Spleen (tissue), 11 donors: ENCODE results near the gene ZNF385B. TPM values are rescaled to one million over a fixed set of nuclear protein-coding genes. Genes with fewer than 3 reads are reported as not detected.

Experiments
- DNase-seq: peaks from one replicate; pipeline ENCODE4 v3.0.0-alpha.2; 2020
- H3K27ac ChIP-seq, 8 donors: fragments of 200-600 bp; sonication (generic) in 7 of 8; 1 replicate in 4 of 8; 2 replicates in 4 of 8; pipeline versions ENCODE4 v1.5.0 to v1.8.0; 2016 to 2021; ENCODE audit warnings: inconsistent platforms in 4 of 8, mild to moderate bottlenecking in 4 of 8, moderate library complexity in 1 of 8
- H3K27me3 ChIP-seq, 7 donors: fragments of 200-600 bp; sonication (generic) in 6 of 7; replicated peaks in 1 of 7; 1 replicate in 4 of 7; 2 replicates in 3 of 7; pipeline versions ENCODE4 v1.5.0 to v1.8.0; 2016 to 2021; ENCODE audit warnings: inconsistent platforms in 3 of 7, mild to moderate bottlenecking in 1 of 7
- H3K36me3 ChIP-seq, 6 donors: fragments of 200-600 bp; sonication (generic) in 5 of 6; 1 replicate in 4 of 6; 2 replicates in 2 of 6; pipeline versions ENCODE4 v1.5.0 to v1.8.0; 2016 to 2021; ENCODE audit warnings: inconsistent platforms in 2 of 6
- H3K4me1 ChIP-seq, 6 donors: fragments of 200-600 bp; sonication (generic) in 5 of 6; 1 replicate in 3 of 6; 2 replicates in 3 of 6; pipeline versions ENCODE4 v1.5.0 to v1.8.0; 2016 to 2021; ENCODE audit warnings: inconsistent platforms in 3 of 6
- H3K4me3 ChIP-seq, 8 donors: fragments of 200-600 bp; sonication (generic) in 7 of 8; 1 replicate in 4 of 8; 2 replicates in 4 of 8; pipeline versions ENCODE4 v1.5.0 to v1.8.0; 2016 to 2021; ENCODE audit warnings: inconsistent platforms in 4 of 8, mild to moderate bottlenecking in 4 of 8, moderate library complexity in 2 of 8
- H3K9me3 ChIP-seq, 8 donors: fragments of 200-600 bp; sonication (generic) in 7 of 8; 1 replicate in 4 of 8; 2 replicates in 4 of 8; pipeline versions ENCODE4 v1.5.0 to v1.8.0; 2016 to 2021; ENCODE audit warnings: inconsistent platforms in 4 of 8
- CTCF ChIP-seq, 11 experiments: fragments of 200-600 bp in 7 of 11; fragments of 450-650 bp in 4 of 11; sonication (generic) in 4 of 11; IDR thresholded peaks in 8 of 11; conservative IDR thresholded peaks in 3 of 11; 1 replicate in 7 of 11; 2 replicates in 4 of 11; pipeline versions ENCODE4 v1.4.0 to v1.8.0; 2016 to 2021; ENCODE audit warnings: antibody characterized with exemption in 11 of 11, inconsistent platforms in 4 of 11, mild to moderate bottlenecking in 1 of 11
- POLR2A ChIP-seq, 3 donors: fragments of 450-650 bp; IDR thresholded peaks; one replicate each; pipeline ENCODE4 v1.5.1; 2017; ENCODE audit warnings: antibody characterized with exemption in 3 of 3, mild to moderate bottlenecking in 1 of 3
- POLR2AphosphoS5 ChIP-seq, 3 donors: sonication (generic); formaldehyde crosslinking; IDR thresholded peaks; one replicate each; pipeline ENCODE4 v1.5.1; 2017; ENCODE audit warnings: antibody characterized with exemption in 3 of 3
- WGBS, 5 donors: extraction: QIAGEN DNeasy Blood & Tissue Kit in 3 of 5; methylation state at CpG; one replicate each; pipeline versions ENCODE4 v1.1.5 to v1.1.7; 2013 to 2018; 5-methylcytosine and 5-hydroxymethylcytosine counted together
- intact Hi-C: fragments of 100-400 bp; cut with DNase I; formaldehyde crosslinking; loops from one replicate; pipeline ENCODE4 v1.15.0; 2023; ENCODE audit warnings: low total_unique reads
- polyA plus RNA-seq, 3 donors: library from polyadenylated mRNA; stranded (reverse); fragments of 200-250 nt; gene quantifications; one replicate each; pipeline ENCODE4 v1.2.1, GENCODE V29; 2013
- total RNA-seq, 7 donors: library from RNA; depleted of rRNA in 3 of 7; stranded (reverse); fragments of >200 nt in 3 of 7; fragmentation: NEBNext Ultra II Directional in 4 of 7; extraction: Animal tissue kit (Norgen Biotek cat#: 25700) in 4 of 7; gene quantifications; one replicate each; pipeline versions ENCODE4 v1.1.0 to v1.2.1, GENCODE V29; 2016 to 2021
- donor health status: healthy with polysubstance abuse.
- donor health status: DM: no; HTN: no; CAD: no; lungs with moderate emphysema.
- donor health status: DM: no; HTN: no; CAD: no.
- donor health status: Bipolar disorder and iron deficiency.
- donor health status: healthy.
- donor health status: DM: no; HTN: no; CAD: no.
- donor health status: DM: yes; HTN: yes; CAD: no.

ZNF385B gene
- total and polyA plus RNA-seq, 10 donors, result 0.03 to 4.3 (median 0.37) TPM; not detected in 3

GRCh38 chr2:179837408-179837807, 24.0 kb downstream of the ZNF385B start:
- no peaks in the 10 kb centered on the region for H3K27me3 ChIP-seq
- H3K9me3 ChIP-seq, result no peaks in the 10 kb centered on the region
- H3K36me3 ChIP-seq, result no peaks in the 10 kb centered on the region
- TF ChIP-seq CTCF (IDR thresholded peaks at IDR 0.05 in 8 of 11, conservative IDR thresholded peaks at IDR 0.05 in 3 of 11) (no peak), POLR2AphosphoS5 (IDR thresholded peaks at IDR 0.05) (no peak), POLR2A (IDR thresholded peaks at IDR 0.05) (no peak)
- intact Hi-C loops, result no loop called here
- no peaks in the 10 kb centered on the region for H3K4me1 ChIP-seq
- 57 to 66% (median 61%) methylated on average over 4 of the region's 4 CpGs for WGBS, 5 donors
- no peak for DNase-seq
- H3K27ac ChIP-seq, result no peak overlapping the region
- no peak overlapping the region for H3K4me3 ChIP-seq

DNA sequence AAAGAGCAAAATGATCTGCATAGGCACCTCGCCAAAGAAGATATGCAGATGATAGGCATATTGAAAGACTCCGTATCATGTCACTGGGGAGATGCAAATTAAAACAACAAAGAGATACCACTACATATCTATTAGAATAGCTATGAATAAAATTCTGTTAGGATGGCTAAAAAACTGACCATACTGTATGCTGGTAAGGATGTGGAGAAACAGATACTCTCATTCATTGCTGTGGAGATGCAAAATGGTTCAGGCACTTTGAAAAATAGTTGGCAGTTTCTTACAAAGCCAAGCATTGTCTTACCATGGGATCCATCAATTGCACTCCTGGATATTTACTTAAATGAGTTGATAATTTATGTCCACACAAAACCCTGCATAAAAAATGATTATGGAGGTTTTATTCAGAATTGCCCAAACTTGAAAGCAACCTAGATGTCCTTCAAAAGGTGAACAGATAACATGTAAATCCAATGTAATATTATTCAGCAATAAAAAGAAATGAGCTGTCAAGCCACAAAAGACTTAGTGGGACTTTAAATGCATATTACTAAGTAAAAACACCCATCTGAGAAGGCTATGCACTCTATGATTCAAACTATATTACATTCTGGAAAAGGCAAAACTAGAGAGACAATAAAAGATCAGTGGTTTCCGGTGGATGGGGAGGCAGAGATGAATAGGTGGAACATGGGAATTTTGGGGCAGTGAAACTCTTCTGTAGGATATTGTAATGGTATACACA, 31.2 kb downstream of the ZNF385B start:
- Histone ChIP-seq H3K4me3 (no peak overlapping the region), H3K4me1 (no peaks in the 10 kb centered on the region), H3K36me3 (no peaks in the 10 kb centered on the region), H3K9me3 (no peaks in the 10 kb centered on the region), H3K27ac (no peak overlapping the region), H3K27me3 (no peaks in the 10 kb centered on the region)
- WGBS, 5 donors, result 87 to 95% (median 92%) methylated on average over 3 of the region's 3 CpGs
- TF ChIP-seq POLR2A (IDR thresholded peaks at IDR 0.05) (no peak), CTCF (IDR thresholded peaks at IDR 0.05 in 8 of 11, conservative IDR thresholded peaks at IDR 0.05 in 3 of 11) (no peak), POLR2AphosphoS5 (IDR thresholded peaks at IDR 0.05) (no peak)
- no peak for DNase-seq
- intact Hi-C loops, result no loop called here

GRCh38 chr2:179826297-179826696, 35.1 kb downstream of the ZNF385B start:
- 80 to 90% (median 82%) methylated on average over 2 of the region's 2 CpGs for WGBS, 5 donors
- no peak for DNase-seq
- Histone ChIP-seq H3K27me3 (no peaks in the 10 kb centered on the region), H3K4me3 (no peak overlapping the region), H3K4me1 (no peaks in the 10 kb centered on the region), H3K27ac (no peak overlapping the region), H3K36me3 (no peaks in the 10 kb centered on the region), H3K9me3 (no peaks in the 10 kb centered on the region)
- intact Hi-C loops, result no loop called here
- TF ChIP-seq CTCF (IDR thresholded peaks at IDR 0.05 in 8 of 11, conservative IDR thresholded peaks at IDR 0.05 in 3 of 11) (no peak), POLR2AphosphoS5 (IDR thresholded peaks at IDR 0.05) (no peak), POLR2A (IDR thresholded peaks at IDR 0.05) (no peak)

- Histone ChIP-seq H3K4me1 (no peaks in the 10 kb centered on the region), H3K27ac (no peak overlapping the region), H3K27me3 (no peaks in the 10 kb centered on the region), H3K36me3 (no peaks in the 10 kb centered on the region), H3K9me3 (no peaks in the 10 kb centered on the region), H3K4me3 (no peak overlapping the region)
- no peak for DNase-seq
- intact Hi-C loops, result no loop called here
- WGBS, 5 donors, result 73 to 96% (median 83%) methylated on average over 3 of the region's 3 CpGs
- no peak for TF ChIP-seq POLR2AphosphoS5 (IDR thresholded peaks at IDR 0.05)
- TF ChIP-seq CTCF (IDR thresholded peaks at IDR 0.05 in 8 of 11, conservative IDR thresholded peaks at IDR 0.05 in 3 of 11), result no peak
- no peak for TF ChIP-seq POLR2A (IDR thresholded peaks at IDR 0.05)
Measured at GRCh38 chr2:179825494-179825893, 35.9 kb downstream of the ZNF385B start.
